HG02870 (cell line): ENCODE results near the gene PHC2.
"Not testable (repeated sequence)": the region's sequence is repeated elsewhere in the genome, so short reads cannot be mapped to it uniquely, and the experiment has no call there.

Source experiments
- ATAC-seq: cut with Tn5 transposase; IDR thresholded peaks from one replicate; pipeline ENCODE4 v1.9.1; 2021; ENCODE audit warnings: mild to moderate bottlenecking, moderate library complexity; ENCODE audit not compliant: unreplicated experiment

PHC2 gene

DNA sequence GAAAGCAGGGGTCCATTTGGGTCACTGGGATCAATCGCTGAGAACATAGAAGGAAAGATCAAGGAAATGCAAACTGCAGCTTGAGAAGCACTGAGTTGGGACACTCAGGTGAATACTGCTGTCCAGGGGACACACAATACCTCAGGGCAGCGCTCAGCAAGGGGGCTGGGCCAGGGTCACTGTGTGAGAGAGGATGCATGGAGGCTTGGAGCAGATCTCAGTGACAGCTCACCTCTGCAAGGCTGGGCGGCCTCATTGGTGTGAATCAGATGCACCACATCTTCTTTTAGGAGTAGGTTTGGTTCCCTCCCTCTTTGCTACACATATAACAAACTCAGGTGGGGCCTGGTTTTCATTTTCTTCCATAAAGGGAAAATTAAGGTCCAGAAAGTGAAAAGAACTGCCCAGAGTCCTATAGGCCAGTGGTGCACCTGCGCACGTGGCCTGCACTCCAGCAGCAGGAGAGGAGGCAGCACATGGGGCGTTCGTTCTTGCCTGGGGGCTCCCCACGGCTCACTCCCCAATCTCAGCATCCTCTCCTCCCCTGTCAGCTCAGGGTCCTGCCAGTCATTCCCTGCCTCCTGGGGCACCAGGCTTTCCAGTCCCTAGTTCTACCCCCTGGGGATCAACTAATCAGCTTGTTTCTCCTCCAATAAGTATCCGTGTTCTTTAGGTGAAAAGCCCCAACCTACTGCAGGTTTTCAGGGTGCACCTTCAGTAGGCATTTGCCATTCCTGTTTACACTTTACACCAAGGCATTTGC is 111.5 kb downstream of the PHC2 start:
- ATAC-seq, result no peak

DNA sequence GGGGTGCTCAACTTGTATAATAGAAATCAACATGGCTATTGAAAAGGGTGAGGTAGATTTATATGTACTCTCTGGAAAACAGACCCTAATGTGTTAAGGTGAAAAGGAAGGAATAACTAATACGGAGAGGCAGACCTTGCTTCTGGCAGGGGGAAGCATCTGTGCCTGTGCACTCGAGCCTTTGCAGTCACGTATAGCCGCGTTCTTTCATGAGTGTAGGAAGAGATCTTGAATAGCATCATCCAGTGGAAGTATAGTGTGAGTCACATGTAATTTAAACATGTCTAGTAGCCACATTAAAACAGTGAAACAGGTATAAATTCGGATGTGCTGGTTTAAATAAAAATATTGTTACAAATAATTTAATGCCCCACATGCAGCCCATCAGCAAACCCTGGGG is 112.9 kb downstream of the PHC2 start:
- ATAC-seq, result no peak

DNA sequence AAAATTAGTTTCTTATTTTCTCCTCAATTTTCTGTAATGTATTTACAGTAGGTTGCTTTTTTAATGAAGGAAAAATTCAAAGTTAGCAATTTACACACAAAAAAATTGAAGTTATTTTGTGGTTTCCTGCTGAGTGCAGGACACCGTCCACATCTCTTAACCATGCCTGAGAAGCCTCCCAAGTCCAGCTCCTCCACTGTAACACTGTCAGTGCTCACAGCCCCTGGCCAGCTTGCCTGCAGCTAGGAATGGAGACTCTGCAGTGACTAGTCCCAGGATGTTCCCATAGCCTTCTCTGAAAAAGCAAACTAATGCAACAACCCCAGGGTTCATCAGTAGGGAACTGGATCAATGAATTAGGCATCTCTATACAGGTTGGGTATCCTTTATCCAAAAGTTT is 113.5 kb downstream of the PHC2 start:
- no peak for ATAC-seq

DNA sequence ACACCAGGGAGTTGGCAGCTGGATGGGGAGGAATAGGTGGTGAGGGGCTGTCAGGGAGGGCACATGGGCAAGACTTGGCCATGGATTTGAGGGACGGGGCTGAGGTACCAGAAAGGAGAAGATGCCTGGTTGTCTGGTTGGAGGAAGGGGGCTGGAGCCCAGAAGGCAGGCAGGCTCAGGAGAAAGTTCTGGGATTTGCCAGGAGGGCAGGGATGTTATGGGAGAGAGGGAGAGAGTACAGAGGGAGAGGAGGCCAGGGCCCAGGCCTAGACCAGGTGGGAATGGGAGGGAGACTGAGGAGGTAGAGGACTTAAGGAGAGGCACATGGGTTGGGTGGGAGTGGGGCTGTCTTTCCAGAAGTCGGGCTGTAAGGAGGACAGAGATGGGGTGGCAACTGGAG is 114.3 kb downstream of the PHC2 start:
- no peak for ATAC-seq

DNA sequence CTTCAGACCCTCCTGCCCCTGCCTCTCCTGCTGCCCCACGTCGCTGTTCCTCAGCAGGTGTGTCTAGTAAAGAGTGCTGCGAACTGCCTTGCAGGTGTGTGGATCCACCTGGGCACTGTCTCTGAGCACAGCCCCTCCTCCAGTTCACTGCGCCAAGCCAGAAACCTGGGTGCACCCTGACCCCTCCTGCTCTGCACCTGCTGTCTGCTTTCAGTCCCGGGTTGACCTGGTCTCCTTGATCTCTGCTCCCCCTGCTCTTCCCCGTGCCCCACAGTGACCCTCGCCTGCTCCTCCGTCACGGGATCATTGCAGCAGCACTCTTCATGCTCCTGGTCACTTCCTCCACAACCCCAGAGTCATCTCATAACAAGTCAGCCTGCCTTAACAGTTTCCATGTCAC is 116.5 kb downstream of the PHC2 start:
- ATAC-seq, result no peak

DNA sequence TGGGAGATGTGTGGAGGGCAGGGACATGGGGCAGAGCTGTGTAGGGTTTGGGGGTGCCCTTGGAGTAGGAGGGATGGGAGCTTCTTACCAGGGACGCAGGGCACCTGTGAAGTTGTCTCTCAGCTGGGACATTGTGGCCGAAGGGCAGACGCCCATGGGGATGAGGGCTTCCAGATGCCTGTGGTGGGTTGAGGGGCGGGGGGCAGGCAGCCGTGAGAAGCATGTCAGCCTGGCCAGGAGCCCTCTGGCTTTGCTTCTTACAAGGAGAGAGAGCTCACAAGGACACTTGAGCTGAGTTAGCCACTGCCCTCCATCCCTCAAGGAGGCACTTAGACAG is 118.5 kb downstream of the PHC2 start:
- ATAC-seq, result no peak

DNA sequence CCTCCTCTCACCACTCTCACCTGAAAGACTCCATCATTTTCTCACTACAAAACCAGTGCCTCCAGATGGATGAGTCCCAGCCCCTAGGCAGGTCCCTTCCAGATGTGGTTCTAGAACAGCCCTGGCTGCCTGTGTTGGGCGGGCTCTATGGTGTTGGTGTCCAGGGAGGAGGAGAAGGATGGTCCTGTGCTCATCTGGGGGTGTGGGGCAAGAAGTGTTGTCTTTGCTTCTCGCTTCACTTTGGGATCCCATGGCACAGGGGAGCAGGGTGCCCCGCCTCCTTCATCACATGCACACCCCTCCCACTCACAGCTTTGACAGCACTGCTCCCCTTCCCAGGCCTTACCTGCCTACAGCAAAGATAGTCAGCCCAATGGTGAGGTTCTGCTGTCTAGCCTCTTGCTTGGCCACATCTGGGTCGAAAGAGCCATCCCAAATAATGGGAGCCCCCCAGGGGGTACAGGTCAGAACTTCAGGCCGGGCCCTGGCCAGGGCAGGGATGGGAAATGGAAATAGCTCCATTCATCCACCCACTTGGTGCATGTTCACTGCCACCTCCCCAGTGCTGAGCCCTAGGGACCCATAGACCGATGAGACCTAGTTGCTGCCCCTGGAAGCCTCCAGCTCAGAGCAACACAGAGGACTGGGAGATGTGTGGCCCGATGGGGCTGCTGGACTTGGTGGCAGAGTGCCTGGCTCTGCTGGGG is 119.0 kb downstream of the PHC2 start:
- ATAC-seq, result no peak

DNA sequence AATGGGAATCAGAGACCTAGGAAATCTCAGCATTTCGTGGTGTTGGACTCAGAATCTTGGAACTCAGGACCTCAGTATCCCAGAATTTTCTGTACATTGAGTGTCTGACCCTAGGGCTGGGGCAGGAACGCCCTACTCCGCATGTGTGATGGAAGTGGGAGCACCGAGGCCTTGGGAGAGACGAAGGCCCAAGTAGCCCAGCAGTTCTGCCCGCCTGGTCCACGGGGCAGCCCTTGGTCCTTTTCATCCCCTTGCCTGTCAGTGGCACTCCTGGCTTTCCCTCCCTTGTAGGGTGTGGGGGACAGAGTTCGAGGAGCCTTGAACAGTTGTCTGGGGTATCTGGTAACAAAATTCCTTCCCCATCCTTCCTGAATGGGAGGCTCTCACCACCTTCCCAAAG is 120.2 kb downstream of the PHC2 start:
- ATAC-seq, result no peak

DNA sequence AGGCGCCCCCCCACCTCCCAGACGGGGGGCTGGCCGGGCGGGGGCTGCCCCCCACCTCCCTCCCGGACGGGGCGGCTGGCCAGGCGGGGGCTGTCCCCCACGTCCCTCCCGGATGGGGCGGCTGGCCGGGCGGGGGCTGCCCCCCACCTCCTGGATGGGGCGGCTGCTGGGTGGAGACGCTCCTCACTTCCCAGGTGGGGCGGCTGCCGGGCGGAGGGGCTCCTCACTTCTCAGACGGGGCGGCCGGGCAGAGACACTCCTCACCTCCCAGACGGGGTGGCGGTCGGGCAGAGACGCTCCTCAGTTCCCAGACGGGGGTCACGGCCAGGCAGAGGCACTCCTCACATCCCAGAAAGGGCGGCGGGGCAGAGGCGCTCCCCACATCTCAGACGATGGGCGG is 121.5 kb downstream of the PHC2 start:
- not testable (repeated sequence) for ATAC-seq

DNA sequence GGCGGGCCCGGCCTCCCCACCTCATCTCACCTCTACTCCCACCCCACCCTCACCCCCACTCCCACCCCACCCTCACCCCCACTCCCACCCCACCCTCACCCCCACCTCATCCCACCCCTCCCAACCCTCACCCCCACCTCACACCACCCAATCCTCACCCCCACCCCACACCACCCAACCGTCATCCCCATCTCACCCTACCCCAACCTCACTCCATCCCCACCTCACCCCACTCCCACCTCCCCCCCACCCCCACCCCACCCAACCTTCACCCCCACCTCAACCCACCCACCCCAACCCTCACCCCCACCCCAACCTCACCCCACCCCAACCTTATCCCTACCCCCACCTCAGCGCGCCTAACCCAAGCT is 123.4 kb downstream of the PHC2 start:
- ATAC-seq, result no peak

DNA sequence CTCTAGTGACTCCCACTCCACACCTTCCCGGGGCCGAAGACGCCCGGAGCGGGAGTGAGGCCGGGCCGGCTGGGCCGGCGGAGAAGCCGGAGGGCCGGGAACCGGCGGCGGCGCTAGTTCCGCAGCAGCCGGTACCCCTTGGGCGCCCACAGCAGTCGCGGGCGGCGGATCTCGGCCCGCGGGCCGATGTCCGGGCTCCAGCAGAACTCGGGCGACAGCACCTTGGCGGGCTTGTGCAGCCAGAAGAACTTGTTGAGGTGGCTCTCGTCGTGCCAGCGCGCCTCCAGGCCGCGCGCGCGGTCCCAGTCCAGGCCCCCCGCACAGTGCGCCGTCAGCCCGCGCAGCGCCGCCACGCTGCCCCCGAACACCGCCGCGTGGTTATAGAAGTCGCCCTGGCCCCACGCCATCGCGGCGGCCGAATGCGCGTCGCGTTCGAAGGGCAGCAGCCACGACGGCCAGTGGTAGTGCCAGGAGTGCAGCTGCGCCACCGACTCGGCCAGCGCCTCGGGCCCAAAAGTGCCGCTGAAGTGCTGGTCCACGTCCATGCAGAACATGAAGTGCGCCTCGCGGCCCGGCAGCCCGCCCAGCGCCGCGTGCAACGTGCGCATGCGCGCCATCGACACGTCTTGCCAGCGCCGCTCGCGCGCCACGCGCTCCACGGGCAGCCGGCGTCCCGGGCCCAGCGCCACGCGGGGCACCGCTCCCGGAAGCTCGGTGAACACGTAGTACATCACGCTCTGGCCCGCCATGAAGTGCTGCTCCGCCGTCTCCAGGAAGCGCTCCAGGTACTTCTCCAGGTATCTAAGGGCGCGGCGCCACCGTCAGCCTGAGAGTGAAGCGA is 124.0 kb downstream of the PHC2 start:
- no peak for ATAC-seq

DNA sequence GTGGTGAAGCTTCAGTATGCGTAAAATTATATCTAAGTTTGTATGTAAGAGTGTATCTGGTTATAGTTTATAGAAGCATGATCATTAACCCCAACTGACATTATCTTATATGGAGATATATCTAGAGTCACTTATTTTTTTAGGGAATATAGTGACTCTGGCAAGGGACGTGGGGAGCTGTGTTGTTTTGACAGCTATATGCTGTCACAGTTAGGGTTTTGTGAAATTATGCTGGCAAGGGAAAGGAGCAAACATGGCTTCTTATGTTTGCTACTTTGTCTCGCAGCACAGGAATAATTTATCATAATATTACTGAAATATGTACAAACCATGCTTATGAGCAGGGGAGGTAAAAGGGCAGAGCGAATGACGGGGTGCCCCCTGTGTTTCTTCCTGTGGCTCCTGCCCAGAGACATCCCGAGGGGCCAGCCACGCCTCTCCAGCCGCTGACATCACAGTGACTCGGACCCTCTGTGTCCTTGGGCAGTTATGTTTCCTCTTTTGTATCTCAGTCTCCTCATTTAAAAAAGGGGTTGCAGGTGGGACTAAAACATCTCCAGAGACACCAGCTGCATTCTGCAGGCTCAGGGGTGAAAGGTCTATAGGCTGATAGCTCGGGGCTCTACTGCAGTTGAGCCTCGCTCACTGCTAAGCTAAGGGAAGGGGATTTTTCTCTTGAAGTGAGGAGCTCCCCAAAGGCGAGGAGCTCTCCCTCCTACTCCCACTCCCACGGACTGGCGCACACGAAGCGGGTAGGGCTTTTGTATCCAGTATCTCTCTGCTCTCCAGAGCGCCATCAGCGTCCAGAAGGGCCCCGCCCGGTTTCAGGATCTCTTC is 124.9 kb downstream of the PHC2 start:
- no peak for ATAC-seq

DNA sequence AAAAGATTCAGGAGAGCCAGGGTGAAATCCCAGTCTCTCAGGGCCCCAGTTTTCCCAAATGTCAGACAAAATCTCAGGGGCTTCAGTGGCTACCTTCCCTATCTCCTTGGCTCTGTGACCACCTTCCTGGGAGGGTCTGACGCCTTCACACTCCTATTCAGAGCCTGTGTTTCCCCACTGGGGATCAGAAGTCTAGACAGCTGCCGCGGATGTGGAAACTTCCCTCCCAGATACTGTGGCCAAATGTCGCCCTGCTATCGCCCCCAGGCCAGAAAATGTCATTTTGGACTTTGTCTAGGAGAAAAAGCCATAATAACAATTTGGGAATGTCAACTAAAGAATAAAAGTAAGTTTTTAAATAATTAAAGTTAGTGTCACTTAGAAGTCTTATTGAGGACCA is 125.9 kb downstream of the PHC2 start:
- ATAC-seq, result no peak

DNA sequence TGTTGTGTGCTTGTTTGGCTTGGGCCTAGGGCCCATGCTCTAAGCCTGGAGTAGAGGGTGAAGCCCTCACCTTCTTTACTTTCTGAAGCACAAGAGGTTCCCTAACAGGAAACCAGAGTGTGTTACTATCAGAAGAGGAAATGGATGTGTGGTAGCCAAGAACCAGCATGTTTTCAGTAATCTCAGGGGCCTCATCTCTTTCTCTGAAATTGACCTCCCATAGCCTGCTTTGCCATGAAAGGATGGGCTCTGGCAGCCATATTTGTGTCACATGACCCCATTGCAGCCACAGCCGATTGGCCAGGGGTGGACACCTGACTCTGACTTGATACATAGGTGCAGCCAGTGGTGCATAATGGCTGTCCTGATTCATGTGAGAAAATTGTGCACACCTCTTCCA is 128.6 kb downstream of the PHC2 start:
- no peak for ATAC-seq

DNA sequence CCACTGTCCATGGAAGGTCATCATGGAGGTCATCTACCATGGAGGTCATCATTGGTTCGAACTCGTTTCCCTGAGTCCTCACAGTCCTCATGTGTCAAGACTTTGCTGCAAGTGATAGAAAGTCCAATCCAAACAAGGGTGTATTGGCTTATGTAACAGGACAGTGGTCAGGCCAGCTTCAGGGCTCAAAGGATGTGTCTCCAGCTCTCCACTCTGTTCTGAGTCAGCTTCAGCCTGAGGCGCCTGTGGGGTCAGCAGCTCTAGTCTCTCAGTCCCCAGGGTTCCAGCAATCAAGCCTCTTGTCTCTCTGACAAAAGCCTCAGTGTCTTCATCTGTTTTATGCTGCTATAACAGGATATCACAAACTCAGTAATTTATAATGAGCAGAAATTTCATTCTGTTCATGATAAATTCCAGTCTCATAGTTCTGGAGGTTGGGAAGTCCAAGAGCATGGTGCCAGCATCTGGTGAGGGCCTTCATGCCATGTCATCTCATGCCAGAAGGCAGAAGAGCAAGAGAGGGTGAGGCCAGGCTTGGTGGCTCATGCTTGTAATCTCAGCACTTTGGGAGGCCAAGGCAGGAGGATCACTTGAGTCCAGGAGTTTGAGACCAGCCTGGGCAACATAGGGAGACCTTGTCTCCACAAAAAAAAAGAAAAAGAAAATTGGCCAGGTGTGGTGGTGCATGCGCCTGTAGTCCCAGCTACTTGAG is 129.5 kb downstream of the PHC2 start:
- ATAC-seq, result no peak

DNA sequence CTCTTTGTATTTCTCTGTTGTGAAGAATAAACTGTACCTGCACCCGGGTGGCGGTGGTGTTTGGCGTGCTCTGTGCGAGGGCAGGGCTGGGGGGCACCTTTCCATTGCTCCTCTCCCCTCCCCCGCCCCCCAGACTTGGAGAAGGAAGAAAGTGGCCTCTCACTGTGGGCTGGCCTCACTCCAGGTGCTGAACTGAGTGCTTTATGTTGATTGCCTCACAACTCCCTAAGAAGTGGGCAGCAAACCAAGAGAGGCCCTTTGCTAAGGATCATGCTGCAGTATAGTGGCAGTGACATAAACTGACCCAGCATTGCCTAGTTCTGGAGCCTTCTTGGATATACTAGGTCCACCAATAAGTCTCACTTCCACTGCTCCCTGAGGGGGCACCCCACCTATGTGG is 130.2 kb downstream of the PHC2 start:
- ATAC-seq, result no peak

DNA sequence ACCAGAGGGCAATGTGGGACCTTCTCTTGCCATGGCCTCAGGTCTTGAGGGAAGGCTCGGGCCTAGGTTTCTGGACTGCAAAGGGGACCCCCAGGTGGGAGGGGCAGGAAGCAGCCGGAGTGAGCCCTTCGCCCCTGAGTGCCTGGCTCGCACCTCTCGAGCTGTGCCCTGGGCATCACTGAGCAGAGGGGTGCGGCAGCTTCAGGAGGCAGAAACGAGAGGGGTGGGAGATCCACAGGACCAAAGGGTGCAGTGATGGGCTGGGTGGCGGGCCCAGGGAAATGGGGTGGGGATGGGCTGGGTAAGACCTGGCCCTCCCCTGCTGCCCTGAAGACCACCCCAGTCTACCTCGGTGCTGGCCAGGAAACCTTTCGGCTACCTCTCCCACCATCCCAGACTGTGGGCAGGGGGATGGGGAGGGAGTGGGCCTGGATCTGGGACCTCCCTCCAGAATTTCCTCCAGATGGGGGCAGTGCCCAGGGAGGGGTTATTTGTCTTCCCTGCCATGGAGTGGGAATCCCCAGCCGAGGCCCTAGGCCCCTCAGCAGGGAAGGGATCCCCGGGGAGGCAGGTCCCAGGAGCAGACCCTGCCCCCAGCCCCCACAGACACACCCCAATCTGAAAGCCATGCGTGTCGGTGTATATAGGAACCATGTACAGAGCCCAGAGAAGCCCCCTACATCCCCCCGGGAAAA is 131.3 kb downstream of the PHC2 start:
- ATAC-seq, result no peak

DNA sequence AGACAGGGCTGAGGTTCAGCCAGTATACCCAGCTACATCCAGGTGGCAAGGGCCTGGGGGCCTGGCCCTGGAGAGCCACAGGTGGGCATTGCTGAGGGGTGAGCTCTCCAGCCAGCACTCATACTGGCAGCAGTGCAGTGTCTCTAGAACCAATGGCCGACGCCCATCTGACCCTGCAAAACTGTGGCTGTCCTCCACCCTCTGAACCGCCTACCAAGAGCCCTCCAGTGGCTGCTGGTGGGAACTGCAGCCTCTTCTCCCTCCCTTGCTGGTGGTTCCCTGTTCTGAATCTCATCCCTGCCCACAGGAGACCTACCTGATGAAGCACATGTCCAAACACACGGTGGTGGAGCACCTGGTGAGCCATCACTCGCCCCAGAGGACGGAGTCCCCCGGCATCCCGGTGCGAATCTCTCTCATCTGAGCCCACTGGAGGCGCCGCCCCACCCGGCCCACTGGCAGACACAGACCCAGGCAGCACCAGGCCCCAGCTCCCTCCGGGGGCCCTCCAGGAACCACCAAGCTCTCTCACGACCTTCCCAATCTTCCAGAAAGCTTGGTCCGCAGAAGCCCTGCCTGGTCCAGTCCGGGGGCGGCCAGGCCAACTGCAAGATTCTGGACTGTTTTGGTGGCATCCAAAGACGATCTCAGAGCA is 132.1 kb downstream of the PHC2 start:
- ATAC-seq, result no peak

DNA sequence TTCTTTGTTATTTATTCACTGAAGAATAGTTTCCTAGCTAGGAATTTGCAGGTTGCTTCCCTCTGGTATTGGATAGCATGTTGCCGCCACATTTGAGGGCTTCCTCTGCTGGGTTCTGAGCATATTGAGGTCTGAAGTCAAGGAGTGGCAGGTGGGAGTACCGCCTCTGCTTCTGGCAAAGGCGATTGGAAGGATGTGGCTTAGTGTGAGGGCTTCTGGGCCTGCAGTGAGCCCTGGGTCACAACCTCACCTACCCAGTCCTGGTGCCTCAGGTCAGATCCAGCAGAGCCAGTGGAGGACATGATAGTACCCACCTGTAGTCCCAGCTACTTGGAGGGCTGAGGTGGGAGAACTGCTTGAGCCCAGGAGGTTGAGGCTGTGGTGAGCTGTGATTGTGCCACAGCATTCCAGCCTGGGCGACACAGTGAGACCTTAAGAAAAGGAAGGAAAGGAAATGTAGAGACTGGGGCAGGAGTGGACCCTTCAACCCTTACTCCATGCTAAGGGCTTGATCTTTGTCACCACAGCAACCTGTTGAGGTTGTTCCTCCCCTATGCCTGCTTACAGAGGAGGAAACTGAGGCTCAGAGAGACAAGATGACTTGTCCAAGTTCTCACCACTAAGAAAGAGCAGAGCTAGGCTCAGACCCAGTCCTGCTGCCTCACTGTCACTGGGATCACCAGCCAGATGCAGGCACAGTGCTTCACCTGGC is 132.8 kb downstream of the PHC2 start:
- ATAC-seq, result no peak
